Fibroblast of skin of right quadriceps (primary cell): ENCODE measurements around the gene LDLRAP1.
A peak's percentile ranks its signal among the peaks of the same experiment; 100 is the strongest.

ENCODE experiments used
- DNase-seq: peaks from one replicate; pipeline ENCODE4 v3.0.0-alpha.2; 2013

The LDLRAP1 gene

GRCh38 chr1:25563330-25564215, 20.2 kb downstream of the LDLRAP1 start:
- no peak for DNase-seq

- DNase-seq, result no peak
These were observed 21.6 kb downstream of the LDLRAP1 start for GRCh38 chr1:25564777-25565574.

- no peak for DNase-seq
These were observed 22.2 kb downstream of the LDLRAP1 start for GRCh38 chr1:25565626-25566025.

- no peak for DNase-seq
These were observed 22.8 kb downstream of the LDLRAP1 start for GRCh38 chr1:25566176-25566729.

GRCh38 chr1:25566730-25567341, 23.4 kb downstream of the LDLRAP1 start:
- DNase-seq, result peak; percentile 86

GRCh38 chr1:25567710-25568089, 24.3 kb downstream of the LDLRAP1 start:
- no peak for DNase-seq

- DNase-seq, result no peak
These were observed 24.9 kb downstream of the LDLRAP1 start for GRCh38 chr1:25568090-25568833.

GRCh38 chr1:25568834-25569596, 25.6 kb downstream of the LDLRAP1 start:
- DNase-seq, result peak; percentile 83

- no peak for DNase-seq
These were observed 26.4 kb downstream of the LDLRAP1 start for GRCh38 chr1:25569597-25570396.

- no peak for DNase-seq
These were observed 27.6 kb downstream of the LDLRAP1 start for GRCh38 chr1:25570798-25571521.

GRCh38 chr1:25571522-25571970, 28.1 kb downstream of the LDLRAP1 start:
- DNase-seq, result no peak

GRCh38 chr1:25572107-25572506, 28.7 kb downstream of the LDLRAP1 start:
- no peak for DNase-seq

GRCh38 chr1:25572708-25573590, 29.5 kb downstream of the LDLRAP1 start:
- no peak for DNase-seq

- DNase-seq, result no peak
These were observed 30.2 kb downstream of the LDLRAP1 start for GRCh38 chr1:25573591-25573930.

- no peak for DNase-seq
These were observed 30.6 kb downstream of the LDLRAP1 start for GRCh38 chr1:25573961-25574360.

- no peak for DNase-seq
These were observed 31.8 kb downstream of the LDLRAP1 start for GRCh38 chr1:25575191-25575590.

- no peak for DNase-seq
These were observed 33.2 kb downstream of the LDLRAP1 start for GRCh38 chr1:25576459-25577133.

- DNase-seq, result no peak
These were observed 33.9 kb downstream of the LDLRAP1 start for GRCh38 chr1:25577134-25577920.
